CD14-positive monocyte (primary cell): Measurements from ENCODE around the gene USP3. TPM values are rescaled to one million over a fixed set of nuclear protein-coding genes. Genes with fewer than 3 reads are reported as not detected.

Source experiments
- DNase-seq, 3 donors: peaks; one replicate each; pipeline ENCODE4 v3.0.0-alpha.2; 2011 to 2022
- H2AFZ ChIP-seq: 2 replicates; pipeline ENCODE4 v1.6.0; 2012; ENCODE audit warnings: mild to moderate bottlenecking, low read depth, low read length, inconsistent platforms; ENCODE audit not compliant: insufficient read depth, poor library complexity, severe bottlenecking
- H3K27ac ChIP-seq, 2 donors: 1 replicate in 1 of 2; 2 replicates in 1 of 2; pipeline ENCODE4 v1.5.1; 2012 to 2013; ENCODE audit warnings: low read length in 2 of 2, control low read depth in 1 of 2, inconsistent platforms in 1 of 2, low read depth in 1 of 2, mild to moderate bottlenecking in 1 of 2
- H3K27me3 ChIP-seq, 2 donors: one replicate each; pipeline versions ENCODE4 v1.6.0 to v1.6.1; 2011 to 2013; ENCODE audit warnings: low read length in 2 of 2; ENCODE audit not compliant: control insufficient read depth in 2 of 2, insufficient read depth in 2 of 2
- H3K36me3 ChIP-seq, 2 donors: replicated peaks in 1 of 2; 1 replicate in 1 of 2; 2 replicates in 1 of 2; pipeline versions ENCODE4 v1.5.1 to v1.6.1; 2012 to 2013; ENCODE audit warnings: low read length in 2 of 2, control low read depth in 1 of 2, inconsistent platforms in 1 of 2, mild to moderate bottlenecking in 1 of 2; ENCODE audit not compliant: insufficient read depth in 2 of 2, control insufficient read depth in 1 of 2
- H3K4me1 ChIP-seq, 2 donors: 1 replicate in 1 of 2; 2 replicates in 1 of 2; pipeline versions ENCODE4 v1.5.1 to v1.6.1; 2012 to 2013; ENCODE audit warnings: low read length in 2 of 2, control low read depth in 1 of 2, inconsistent platforms in 1 of 2, mild to moderate bottlenecking in 1 of 2, moderate library complexity in 1 of 2; ENCODE audit not compliant: insufficient read depth in 2 of 2, control insufficient read depth in 1 of 2
- H3K4me2 ChIP-seq: replicated peaks from 2 replicates; pipeline ENCODE3; 2012; ENCODE audit warnings: low read length, moderate library complexity, mild to moderate bottlenecking; ENCODE audit not compliant: poor library complexity, severe bottlenecking; ENCODE audit errors: extremely low read depth
- H3K4me3 ChIP-seq, 3 experiments: fragments of 200-600 bp in 1 of 3; sonication (generic) in 1 of 3; replicated peaks in 1 of 3; 1 replicate in 2 of 3; 2 replicates in 1 of 3; pipeline ENCODE4 v1.5.1; 2011 to 2013; ENCODE audit warnings: low read length in 3 of 3, mild to moderate bottlenecking in 3 of 3, control low read depth in 2 of 3, low read depth in 2 of 3, inconsistent platforms in 1 of 3, moderate library complexity in 1 of 3
- H3K79me2 ChIP-seq: 2 replicates; pipeline ENCODE4 v1.6.0; 2012; ENCODE audit warnings: mild to moderate bottlenecking, control low read depth, inconsistent platforms, low read length, moderate library complexity; ENCODE audit not compliant: insufficient read depth
- H3K9ac ChIP-seq: 2 replicates; pipeline ENCODE4 v1.6.0; 2017; ENCODE audit warnings: low read length, mild to moderate bottlenecking; ENCODE audit not compliant: insufficient read depth, poor library complexity, severe bottlenecking
- H3K9me3 ChIP-seq, 2 donors: replicated peaks in 1 of 2; 1 replicate in 1 of 2; 2 replicates in 1 of 2; pipeline versions ENCODE4 v1.5.1 to v1.6.1; 2012 to 2013; ENCODE audit warnings: low read length in 2 of 2, control low read depth in 1 of 2; ENCODE audit not compliant: control insufficient read depth in 1 of 2, insufficient read depth in 1 of 2
- H4K20me1 ChIP-seq: 2 replicates; pipeline ENCODE4 v1.6.0; 2012; ENCODE audit warnings: mild to moderate bottlenecking, low read length, control low read depth, moderate library complexity; ENCODE audit not compliant: insufficient read depth
- H3K27ac Mint-ChIP-seq, 7 donors: one replicate each; pipeline ENCODE4 v1.8.0; 2020; ENCODE audit warnings: mild to moderate bottlenecking in 7 of 7, mixed read lengths in 7 of 7, moderate library complexity in 6 of 7, inconsistent platforms in 2 of 7
- H3K27me3 Mint-ChIP-seq, 3 donors: one replicate each; pipeline ENCODE4 v1.8.0; 2021 to 2022; ENCODE audit warnings: low read depth in 3 of 3, mild to moderate bottlenecking in 3 of 3, mixed read lengths in 3 of 3, moderate library complexity in 3 of 3, inconsistent platforms in 1 of 3
- H3K36me3 Mint-ChIP-seq, 2 donors: one replicate each; pipeline ENCODE4 v1.8.0; 2020; ENCODE audit warnings: mixed read lengths in 2 of 2, inconsistent platforms in 1 of 2, mild to moderate bottlenecking in 1 of 2
- H3K4me1 Mint-ChIP-seq: one replicate; pipeline ENCODE4 v1.8.0; 2020; ENCODE audit warnings: mild to moderate bottlenecking, mixed read lengths
- H3K4me3 Mint-ChIP-seq, 2 donors: one replicate each; pipeline ENCODE4 v1.8.0; 2020; ENCODE audit warnings: mild to moderate bottlenecking in 2 of 2, mixed read lengths in 2 of 2, moderate library complexity in 1 of 2
- H3K9me3 Mint-ChIP-seq, 7 donors: one replicate each; pipeline ENCODE4 v1.8.0; 2020 to 2022; ENCODE audit warnings: mixed read lengths in 7 of 7, mild to moderate bottlenecking in 6 of 7, moderate library complexity in 6 of 7, inconsistent platforms in 2 of 7
- WGBS: methylation state at CpG from one replicate; pipeline ENCODE4 v1.1.5; 2013; ENCODE audit warnings: missing lambda C conversion rate; ENCODE audit not compliant: insufficient coverage; 5-methylcytosine and 5-hydroxymethylcytosine counted together
- intact Hi-C, 2 donors: fragments of 100-400 bp; cut with micrococcal nuclease; formaldehyde crosslinking; loops; one replicate each; pipeline versions ENCODE4 v1.15.0 to v1.15.1; 2023
- polyA plus RNA-seq, 3 donors: library from polyadenylated mRNA; depleted of rRNA in 1 of 3; unstranded in 2 of 3; stranded (reverse) in 1 of 3; fragments of 300-500 nt in 2 of 3; fragments of >200 nt in 1 of 3; fragmentation: Illumina TruSeq in 2 of 3; gene quantifications; 1 replicate in 2 of 3; 2 replicates in 1 of 3; pipeline ENCODE4 v1.2.3, GENCODE V29; 2012 to 2021
- TF ChIP-seq, protein P1 (sequence below): fragments of 200-600 bp; IDR thresholded peaks from one replicate; pipeline ENCODE4 v1.8.0; 2022; ENCODE audit warnings: antibody characterized with exemption, mild to moderate bottlenecking

The USP3 gene
- polyA plus RNA-seq, 3 donors = 91.4 to 167 (median 122) TPM

DNA sequence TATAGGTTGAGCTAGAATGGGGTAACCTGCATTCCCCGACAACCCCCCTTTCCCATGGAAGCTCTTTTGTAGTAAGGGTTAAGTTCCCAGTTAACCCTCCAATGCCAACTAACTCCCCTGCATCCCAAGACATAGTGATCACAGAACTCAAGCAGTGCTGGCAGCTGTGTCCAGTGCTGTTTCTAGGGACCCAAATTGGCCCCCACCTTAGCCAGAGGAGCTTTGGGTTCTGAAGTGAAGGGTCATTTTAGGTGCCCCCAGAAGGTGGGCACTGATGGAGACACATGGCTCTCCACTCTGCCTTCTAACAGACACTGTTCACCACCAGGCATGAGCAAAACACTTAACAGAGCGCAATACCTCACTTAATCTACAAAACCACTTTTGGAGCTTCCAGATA lies 99.9 kb downstream of the USP3 start:
- Mint-ChIP-seq H3K36me3 (peaks cover 24 to 36% of the 10 kb centered on the region in 2 donors), H3K4me1 (peaks cover 40% of the 10 kb centered on the region), H3K4me3 (no peak overlapping the region), H3K9me3 (no peaks in the 10 kb centered on the region), H3K27me3 (peaks cover 2 to 8% (median 7%) of the 10 kb centered on the region in 3 donors), H3K27ac (no peak overlapping the region)
- Histone ChIP-seq H3K9ac (no peak overlapping the region), H3K4me3 (no peak overlapping the region), H3K36me3 (peaks cover 21% of the 10 kb centered on the region in 2 donors), H2AFZ (no peak overlapping the region), H3K4me1 (peaks cover 32 to 47% of the 10 kb centered on the region in 2 donors), H4K20me1 (peaks cover 24% of the 10 kb centered on the region), H3K4me2 (no peak overlapping the region), H3K27ac (no peak overlapping the region), H3K9me3 (no peaks in the 10 kb centered on the region), H3K27me3 (no peaks in the 10 kb centered on the region), H3K79me2 (no peaks in the 10 kb centered on the region)
- no peak for DNase-seq
- intact Hi-C loops = loop anchor here in 1 of 2 donors (5.0 kb wide), 1 partner anchor 778 kb away; the partner anchor contains the start of gene PCLAF
- WGBS = no CpG with 5 or more reads among the region's 2 CpGs
- TF ChIP-seq, protein P1, sequence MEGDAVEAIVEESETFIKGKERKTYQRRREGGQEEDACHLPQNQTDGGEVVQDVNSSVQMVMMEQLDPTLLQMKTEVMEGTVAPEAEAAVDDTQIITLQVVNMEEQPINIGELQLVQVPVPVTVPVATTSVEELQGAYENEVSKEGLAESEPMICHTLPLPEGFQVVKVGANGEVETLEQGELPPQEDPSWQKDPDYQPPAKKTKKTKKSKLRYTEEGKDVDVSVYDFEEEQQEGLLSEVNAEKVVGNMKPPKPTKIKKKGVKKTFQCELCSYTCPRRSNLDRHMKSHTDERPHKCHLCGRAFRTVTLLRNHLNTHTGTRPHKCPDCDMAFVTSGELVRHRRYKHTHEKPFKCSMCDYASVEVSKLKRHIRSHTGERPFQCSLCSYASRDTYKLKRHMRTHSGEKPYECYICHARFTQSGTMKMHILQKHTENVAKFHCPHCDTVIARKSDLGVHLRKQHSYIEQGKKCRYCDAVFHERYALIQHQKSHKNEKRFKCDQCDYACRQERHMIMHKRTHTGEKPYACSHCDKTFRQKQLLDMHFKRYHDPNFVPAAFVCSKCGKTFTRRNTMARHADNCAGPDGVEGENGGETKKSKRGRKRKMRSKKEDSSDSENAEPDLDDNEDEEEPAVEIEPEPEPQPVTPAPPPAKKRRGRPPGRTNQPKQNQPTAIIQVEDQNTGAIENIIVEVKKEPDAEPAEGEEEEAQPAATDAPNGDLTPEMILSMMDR = no peak

DNA sequence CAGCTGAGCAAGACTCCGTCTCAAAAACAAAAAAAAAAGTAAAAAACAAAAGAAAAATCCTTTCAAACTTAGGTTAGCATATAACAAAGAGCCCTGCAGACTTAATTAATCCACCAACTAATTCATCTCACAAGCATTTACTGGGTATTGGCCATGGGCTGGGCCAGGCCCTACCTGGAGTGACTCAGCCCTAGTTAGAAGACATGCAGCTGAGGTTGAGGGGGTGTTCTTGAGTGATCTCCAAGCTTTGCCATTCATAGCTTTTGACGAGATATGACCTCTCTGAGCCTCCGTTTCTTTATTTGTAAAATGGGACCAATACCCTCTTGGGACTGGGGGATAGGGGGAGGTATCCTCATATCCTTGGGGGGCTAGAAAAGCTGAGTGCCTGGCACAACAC lies 100.6 kb downstream of the USP3 start:
- Histone ChIP-seq H3K36me3 (peaks cover 26 to 27% of the 10 kb centered on the region in 2 donors), H4K20me1 (peaks cover 28% of the 10 kb centered on the region), H3K4me1 (peaks cover 24 to 40% of the 10 kb centered on the region in 2 donors), H3K27ac (no peak overlapping the region), H3K4me2 (no peak overlapping the region), H3K27me3 (no peaks in the 10 kb centered on the region), H3K9me3 (no peaks in the 10 kb centered on the region), H2AFZ (no peak overlapping the region), H3K4me3 (no peak overlapping the region), H3K79me2 (no peaks in the 10 kb centered on the region), H3K9ac (no peak overlapping the region)
- no peak overlapping the region for H3K27ac Mint-ChIP-seq
- peaks cover 2 to 8% (median 7%) of the 10 kb centered on the region in 3 donors for H3K27me3 Mint-ChIP-seq
- peaks cover 34% of the 10 kb centered on the region for H3K4me1 Mint-ChIP-seq
- TF ChIP-seq, protein P1 = no peak
- H3K4me3 Mint-ChIP-seq = no peak overlapping the region
- H3K36me3 Mint-ChIP-seq = peaks cover 30 to 43% of the 10 kb centered on the region in 2 donors
- no peak for DNase-seq
- intact Hi-C loops = no loop called here
- H3K9me3 Mint-ChIP-seq = no peaks in the 10 kb centered on the region
- WGBS = 100% methylated on average over 2 of the region's 3 CpGs
